GM18868 (cell line): ENCODE measurements around the gene FREM2.

Source experiments
- ATAC-seq: cut with Tn5 transposase; IDR thresholded peaks from one replicate; pipeline ENCODE4 v1.9.1; 2021; ENCODE audit warnings: mild to moderate bottlenecking, moderate library complexity; ENCODE audit not compliant: unreplicated experiment

The FREM2 gene

GRCh38 chr13:38758277-38758676, 71.4 kb downstream of the FREM2 start:
- ATAC-seq = no peak

GRCh38 chr13:38759390-38759789, 72.5 kb downstream of the FREM2 start:
- no peak for ATAC-seq

- ATAC-seq = peak; percentile 78
Observed at GRCh38 chr13:38763446-38764381, 76.8 kb downstream of the FREM2 start.

GRCh38 chr13:38766799-38767198, 79.9 kb downstream of the FREM2 start:
- no peak for ATAC-seq

GRCh38 chr13:38767506-38768265, 80.8 kb downstream of the FREM2 start:
- ATAC-seq = no peak

- no peak for ATAC-seq
Observed at GRCh38 chr13:38769526-38769925, 82.6 kb downstream of the FREM2 start.

- no peak for ATAC-seq
Observed at GRCh38 chr13:38775085-38775484, 88.2 kb downstream of the FREM2 start.

GRCh38 chr13:38777347-38778119, 90.7 kb downstream of the FREM2 start:
- no peak for ATAC-seq

- ATAC-seq = no peak
Observed at GRCh38 chr13:38781539-38781938, 94.7 kb downstream of the FREM2 start.

- ATAC-seq = no peak
Observed at GRCh38 chr13:38784036-38784880, 97.4 kb downstream of the FREM2 start.

GRCh38 chr13:38785042-38785441, 98.2 kb downstream of the FREM2 start:
- no peak for ATAC-seq

GRCh38 chr13:38785490-38785889, 98.6 kb downstream of the FREM2 start:
- no peak for ATAC-seq

GRCh38 chr13:38787550-38787949, 100.7 kb downstream of the FREM2 start:
- no peak for ATAC-seq

- ATAC-seq = no peak
Observed at GRCh38 chr13:38796890-38797289, 110.0 kb downstream of the FREM2 start.

GRCh38 chr13:38803531-38803930, 116.7 kb downstream of the FREM2 start:
- no peak for ATAC-seq

GRCh38 chr13:38804061-38804460, 117.2 kb downstream of the FREM2 start:
- no peak for ATAC-seq

GRCh38 chr13:38804536-38804935, 117.7 kb downstream of the FREM2 start:
- no peak for ATAC-seq

GRCh38 chr13:38814331-38814730, 127.5 kb downstream of the FREM2 start:
- no peak for ATAC-seq

- ATAC-seq = peak; percentile 43
Observed at GRCh38 chr13:38819053-38819452, 132.2 kb downstream of the FREM2 start.

- ATAC-seq = no peak
Observed at GRCh38 chr13:38819596-38819995, 132.7 kb downstream of the FREM2 start.
